ENCODE data around the gene ANKRD10.

ANKRD10 gene

DNA sequence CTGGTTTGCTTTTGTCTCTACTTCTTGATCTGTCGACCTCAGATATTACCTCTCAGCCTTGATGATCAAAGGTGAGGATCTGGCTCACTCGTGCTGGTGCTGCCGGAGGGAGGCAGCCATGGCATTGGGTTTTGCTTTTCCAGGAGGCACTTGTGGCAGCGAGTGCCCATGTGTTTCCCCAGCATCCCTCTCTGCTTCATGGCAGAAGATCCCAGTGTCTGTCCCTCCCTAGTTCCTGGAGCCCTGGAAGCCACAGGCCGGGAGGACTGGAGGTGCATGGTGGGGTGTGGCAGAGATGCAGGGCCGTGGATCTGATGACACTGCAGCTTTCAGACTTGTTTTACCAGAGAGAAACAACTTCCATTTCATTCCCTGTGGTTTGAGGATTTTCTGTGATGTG is 47.5 kb downstream of the ANKRD10 start:
- TF ChIP-seq, protein P1, sequence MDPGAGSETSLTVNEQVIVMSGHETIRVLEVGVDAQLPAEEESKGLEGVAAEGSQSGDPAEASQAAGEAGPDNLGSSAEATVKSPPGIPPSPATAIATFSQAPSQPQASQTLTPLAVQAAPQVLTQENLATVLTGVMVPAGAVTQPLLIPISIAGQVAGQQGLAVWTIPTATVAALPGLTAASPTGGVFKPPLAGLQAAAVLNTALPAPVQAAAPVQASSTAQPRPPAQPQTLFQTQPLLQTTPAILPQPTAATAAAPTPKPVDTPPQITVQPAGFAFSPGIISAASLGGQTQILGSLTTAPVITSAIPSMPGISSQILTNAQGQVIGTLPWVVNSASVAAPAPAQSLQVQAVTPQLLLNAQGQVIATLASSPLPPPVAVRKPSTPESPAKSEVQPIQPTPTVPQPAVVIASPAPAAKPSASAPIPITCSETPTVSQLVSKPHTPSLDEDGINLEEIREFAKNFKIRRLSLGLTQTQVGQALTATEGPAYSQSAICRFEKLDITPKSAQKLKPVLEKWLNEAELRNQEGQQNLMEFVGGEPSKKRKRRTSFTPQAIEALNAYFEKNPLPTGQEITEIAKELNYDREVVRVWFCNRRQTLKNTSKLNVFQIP (CRISPR knock-in tag; IDR thresholded peaks at IDR 0.05; ENCODE audit: borderline replicate concordance, low read depth): no peak
- TF ChIP-seq ZFP30 (CRISPR knock-in tag; IDR thresholded peaks at IDR 0.05) (no peak), TOX (CRISPR knock-in tag; IDR thresholded peaks at IDR 0.05; ENCODE audit: borderline replicate concordance) (no peak), ESRRG (CRISPR knock-in tag; IDR thresholded peaks at IDR 0.05) (no peak), PPARA (CRISPR knock-in tag; IDR thresholded peaks at IDR 0.05; ENCODE audit: borderline replicate concordance) (no peak), GLIS3 (CRISPR knock-in tag; IDR thresholded peaks at IDR 0.05) (no peak), SNAI2 (CRISPR knock-in tag; IDR thresholded peaks at IDR 0.05) (no peak), OSR1 (CRISPR knock-in tag; IDR thresholded peaks at IDR 0.05) (no peak), CSDC2 (CRISPR knock-in tag; IDR thresholded peaks at IDR 0.05) (no peak), ZC3H10 (CRISPR knock-in tag; IDR thresholded peaks at IDR 0.05) (no peak), TCF4 (CRISPR knock-in tag; IDR thresholded peaks at IDR 0.05; ENCODE audit: borderline replicate concordance) (no peak), ARNTL (CRISPR knock-in tag; IDR thresholded peaks at IDR 0.05; ENCODE audit: borderline replicate concordance, low read depth) (no peak), ZNF8 (CRISPR knock-in tag; IDR thresholded peaks at IDR 0.05) (no peak), ZFP3 (CRISPR knock-in tag; IDR thresholded peaks at IDR 0.05) (no peak), ZNF565 (CRISPR knock-in tag; conservative IDR thresholded peaks at IDR 0.05; ENCODE audit: low read depth) (no peak), RARB (CRISPR knock-in tag; IDR thresholded peaks at IDR 0.05) (no peak)
- TF ChIP-seq, protein P2, sequence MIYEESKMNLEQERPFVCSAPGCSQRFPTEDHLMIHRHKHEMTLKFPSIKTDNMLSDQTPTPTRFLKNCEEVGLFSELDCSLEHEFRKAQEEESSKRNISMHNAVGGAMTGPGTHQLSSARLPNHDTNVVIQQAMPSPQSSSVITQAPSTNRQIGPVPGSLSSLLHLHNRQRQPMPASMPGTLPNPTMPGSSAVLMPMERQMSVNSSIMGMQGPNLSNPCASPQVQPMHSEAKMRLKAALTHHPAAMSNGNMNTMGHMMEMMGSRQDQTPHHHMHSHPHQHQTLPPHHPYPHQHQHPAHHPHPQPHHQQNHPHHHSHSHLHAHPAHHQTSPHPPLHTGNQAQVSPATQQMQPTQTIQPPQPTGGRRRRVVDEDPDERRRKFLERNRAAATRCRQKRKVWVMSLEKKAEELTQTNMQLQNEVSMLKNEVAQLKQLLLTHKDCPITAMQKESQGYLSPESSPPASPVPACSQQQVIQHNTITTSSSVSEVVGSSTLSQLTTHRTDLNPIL (CRISPR knock-in tag; IDR thresholded peaks at IDR 0.05; ENCODE audit: low read depth): no peak
- TF ChIP-seq, protein P3, sequence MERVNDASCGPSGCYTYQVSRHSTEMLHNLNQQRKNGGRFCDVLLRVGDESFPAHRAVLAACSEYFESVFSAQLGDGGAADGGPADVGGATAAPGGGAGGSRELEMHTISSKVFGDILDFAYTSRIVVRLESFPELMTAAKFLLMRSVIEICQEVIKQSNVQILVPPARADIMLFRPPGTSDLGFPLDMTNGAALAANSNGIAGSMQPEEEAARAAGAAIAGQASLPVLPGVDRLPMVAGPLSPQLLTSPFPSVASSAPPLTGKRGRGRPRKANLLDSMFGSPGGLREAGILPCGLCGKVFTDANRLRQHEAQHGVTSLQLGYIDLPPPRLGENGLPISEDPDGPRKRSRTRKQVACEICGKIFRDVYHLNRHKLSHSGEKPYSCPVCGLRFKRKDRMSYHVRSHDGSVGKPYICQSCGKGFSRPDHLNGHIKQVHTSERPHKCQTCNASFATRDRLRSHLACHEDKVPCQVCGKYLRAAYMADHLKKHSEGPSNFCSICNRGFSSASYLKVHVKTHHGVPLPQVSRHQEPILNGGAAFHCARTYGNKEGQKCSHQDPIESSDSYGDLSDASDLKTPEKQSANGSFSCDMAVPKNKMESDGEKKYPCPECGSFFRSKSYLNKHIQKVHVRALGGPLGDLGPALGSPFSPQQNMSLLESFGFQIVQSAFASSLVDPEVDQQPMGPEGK (CRISPR knock-in tag; IDR thresholded peaks at IDR 0.05; ENCODE audit: borderline replicate concordance): no peak
- TF ChIP-seq, protein P4, sequence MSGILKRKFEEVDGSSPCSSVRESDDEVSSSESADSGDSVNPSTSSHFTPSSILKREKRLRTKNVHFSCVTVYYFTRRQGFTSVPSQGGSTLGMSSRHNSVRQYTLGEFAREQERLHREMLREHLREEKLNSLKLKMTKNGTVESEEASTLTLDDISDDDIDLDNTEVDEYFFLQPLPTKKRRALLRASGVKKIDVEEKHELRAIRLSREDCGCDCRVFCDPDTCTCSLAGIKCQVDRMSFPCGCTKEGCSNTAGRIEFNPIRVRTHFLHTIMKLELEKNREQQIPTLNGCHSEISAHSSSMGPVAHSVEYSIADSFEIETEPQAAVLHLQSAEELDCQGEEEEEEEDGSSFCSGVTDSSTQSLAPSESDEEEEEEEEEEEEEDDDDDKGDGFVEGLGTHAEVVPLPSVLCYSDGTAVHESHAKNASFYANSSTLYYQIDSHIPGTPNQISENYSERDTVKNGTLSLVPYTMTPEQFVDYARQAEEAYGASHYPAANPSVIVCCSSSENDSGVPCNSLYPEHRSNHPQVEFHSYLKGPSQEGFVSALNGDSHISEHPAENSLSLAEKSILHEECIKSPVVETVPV (CRISPR knock-in tag; IDR thresholded peaks at IDR 0.05): no peak
- no peak for ATAC-seq

DNA sequence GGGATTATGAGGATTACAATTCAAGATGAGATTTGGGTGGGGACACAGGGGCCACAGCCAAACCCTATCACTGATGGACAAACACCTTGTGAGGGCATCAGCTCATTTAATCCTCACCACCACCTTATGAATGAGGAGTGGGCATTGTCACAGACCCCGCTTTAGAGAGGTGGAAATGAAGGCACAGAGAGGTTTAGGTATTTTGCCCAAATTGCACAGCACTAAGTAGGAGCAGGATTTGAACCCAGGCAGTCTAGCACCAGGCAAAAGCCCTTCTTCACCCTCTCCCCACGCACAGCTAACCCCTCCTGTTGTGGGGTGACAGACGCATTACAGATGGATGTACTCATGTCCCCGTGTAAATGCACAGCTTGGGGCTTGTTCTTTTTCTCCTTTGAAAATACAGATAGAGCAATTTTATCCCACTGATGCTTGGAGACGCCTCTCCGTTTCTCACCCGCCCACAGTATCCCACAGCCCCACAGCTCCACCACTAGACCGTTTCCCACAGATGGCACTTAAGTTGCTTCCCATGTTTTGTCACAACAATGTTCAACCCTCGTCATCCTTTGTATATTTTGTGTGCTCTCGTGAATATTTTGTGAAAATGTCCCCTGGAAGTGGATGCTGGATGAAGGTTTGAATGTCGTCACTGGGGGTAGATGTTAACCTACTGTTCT is 48.2 kb downstream of the ANKRD10 start:
- no peak for ATAC-seq
- no peak for TF ChIP-seq TCF4 (CRISPR knock-in tag; IDR thresholded peaks at IDR 0.05; ENCODE audit: borderline replicate concordance)

DNA sequence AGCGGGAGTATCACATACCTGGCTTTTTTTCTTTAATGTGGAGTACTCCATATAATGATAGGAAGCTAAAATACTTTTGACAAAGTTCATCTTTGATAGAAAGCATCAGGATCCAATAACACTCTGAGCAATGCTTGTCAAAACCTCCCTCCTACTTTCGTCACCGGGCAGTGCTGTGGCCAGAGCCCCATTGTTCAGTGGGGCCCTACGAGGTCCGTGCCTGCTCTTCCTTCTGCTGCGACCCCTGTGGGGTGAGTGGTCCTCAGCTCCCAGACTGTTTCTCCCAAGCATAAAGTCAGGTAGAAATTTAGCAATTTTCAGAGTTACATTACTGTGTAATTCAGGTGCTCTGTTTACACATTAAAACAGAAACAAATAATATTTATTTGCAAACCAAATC is 51.2 kb downstream of the ANKRD10 start:
- no peak for TF ChIP-seq ZNF565 (CRISPR knock-in tag; conservative IDR thresholded peaks at IDR 0.05; ENCODE audit: low read depth)
- TF ChIP-seq BACH2 (CRISPR knock-in tag; IDR thresholded peaks at IDR 0.05; ENCODE audit: borderline replicate concordance): no peak
- no peak for TF ChIP-seq GLIS3 (CRISPR knock-in tag; IDR thresholded peaks at IDR 0.05)
- no peak for TF ChIP-seq ZFP3 (CRISPR knock-in tag; IDR thresholded peaks at IDR 0.05)
- TF ChIP-seq, protein P5, sequence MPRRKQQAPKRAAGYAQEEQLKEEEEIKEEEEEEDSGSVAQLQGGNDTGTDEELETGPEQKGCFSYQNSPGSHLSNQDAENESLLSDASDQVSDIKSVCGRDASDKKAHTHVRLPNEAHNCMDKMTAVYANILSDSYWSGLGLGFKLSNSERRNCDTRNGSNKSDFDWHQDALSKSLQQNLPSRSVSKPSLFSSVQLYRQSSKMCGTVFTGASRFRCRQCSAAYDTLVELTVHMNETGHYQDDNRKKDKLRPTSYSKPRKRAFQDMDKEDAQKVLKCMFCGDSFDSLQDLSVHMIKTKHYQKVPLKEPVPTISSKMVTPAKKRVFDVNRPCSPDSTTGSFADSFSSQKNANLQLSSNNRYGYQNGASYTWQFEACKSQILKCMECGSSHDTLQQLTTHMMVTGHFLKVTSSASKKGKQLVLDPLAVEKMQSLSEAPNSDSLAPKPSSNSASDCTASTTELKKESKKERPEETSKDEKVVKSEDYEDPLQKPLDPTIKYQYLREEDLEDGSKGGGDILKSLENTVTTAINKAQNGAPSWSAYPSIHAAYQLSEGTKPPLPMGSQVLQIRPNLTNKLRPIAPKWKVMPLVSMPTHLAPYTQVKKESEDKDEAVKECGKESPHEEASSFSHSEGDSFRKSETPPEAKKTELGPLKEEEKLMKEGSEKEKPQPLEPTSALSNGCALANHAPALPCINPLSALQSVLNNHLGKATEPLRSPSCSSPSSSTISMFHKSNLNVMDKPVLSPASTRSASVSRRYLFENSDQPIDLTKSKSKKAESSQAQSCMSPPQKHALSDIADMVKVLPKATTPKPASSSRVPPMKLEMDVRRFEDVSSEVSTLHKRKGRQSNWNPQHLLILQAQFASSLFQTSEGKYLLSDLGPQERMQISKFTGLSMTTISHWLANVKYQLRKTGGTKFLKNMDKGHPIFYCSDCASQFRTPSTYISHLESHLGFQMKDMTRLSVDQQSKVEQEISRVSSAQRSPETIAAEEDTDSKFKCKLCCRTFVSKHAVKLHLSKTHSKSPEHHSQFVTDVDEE (CRISPR knock-in tag; IDR thresholded peaks at IDR 0.05): no peak
- no peak for TF ChIP-seq TOX (CRISPR knock-in tag; IDR thresholded peaks at IDR 0.05; ENCODE audit: borderline replicate concordance)
- no peak for ATAC-seq

All from SK-N-SH treated with all-trans-retinoic acid at 6 μM for 48 hours (cell line).